Stimulated activated naive CD8-positive, alpha-beta T cell treated with anti-CD3 and anti-CD28 coated beads, Interleukin-15, Interleukin-2, amounts not matched to agents 100 ng/mL and 50 ng/mL, for 24 hours (primary cell): Measurements from ENCODE around the gene ACTG1.

Experiments
- H3K27ac Mint-ChIP-seq: one replicate; pipeline ENCODE4 v1.8.0; 2021; ENCODE audit warnings: mild to moderate bottlenecking, mixed read lengths
- H3K27me3 Mint-ChIP-seq: one replicate; pipeline ENCODE4 v1.8.0; 2021; ENCODE audit warnings: mixed read lengths
- H3K36me3 Mint-ChIP-seq: one replicate; pipeline ENCODE4 v1.8.0; 2021; ENCODE audit warnings: low read depth, mixed read lengths
- H3K4me1 Mint-ChIP-seq: one replicate; pipeline ENCODE4 v1.8.0; 2021; ENCODE audit warnings: low read depth, mixed read lengths
- H3K4me3 Mint-ChIP-seq: one replicate; pipeline ENCODE4 v1.8.0; 2021; ENCODE audit warnings: mild to moderate bottlenecking, mixed read lengths
- H3K9me3 Mint-ChIP-seq: one replicate; pipeline ENCODE4 v1.8.0; 2021; ENCODE audit warnings: mixed read lengths

The ACTG1 gene

GRCh38 chr17:81509207-81509971, 3.2 kb downstream of the ACTG1 start:
- no peaks in the 10 kb centered on the region for H3K9me3 Mint-ChIP-seq
- H3K27me3 Mint-ChIP-seq = no peaks in the 10 kb centered on the region
- peak overlapping the region; percentile 96 for H3K27ac Mint-ChIP-seq
- H3K4me3 Mint-ChIP-seq = peak overlapping the region; percentile 97
- peaks cover 25% of the 10 kb centered on the region for H3K4me1 Mint-ChIP-seq
- peaks cover 39% of the 10 kb centered on the region for H3K36me3 Mint-ChIP-seq

GRCh38 chr17:81508639-81509206, 3.9 kb downstream of the ACTG1 start:
- peaks cover 25% of the 10 kb centered on the region for H3K4me1 Mint-ChIP-seq
- H3K27me3 Mint-ChIP-seq = no peaks in the 10 kb centered on the region
- peaks cover 39% of the 10 kb centered on the region for H3K36me3 Mint-ChIP-seq
- peak overlapping the region; percentile 96 for H3K27ac Mint-ChIP-seq
- H3K4me3 Mint-ChIP-seq = peak overlapping the region; percentile 97
- H3K9me3 Mint-ChIP-seq = no peaks in the 10 kb centered on the region

- H3K27ac Mint-ChIP-seq = no peak overlapping the region
- H3K4me3 Mint-ChIP-seq = no peak overlapping the region
- H3K4me1 Mint-ChIP-seq = peaks cover 7% of the 10 kb centered on the region
- H3K27me3 Mint-ChIP-seq = no peaks in the 10 kb centered on the region
- H3K36me3 Mint-ChIP-seq = peaks cover 3% of the 10 kb centered on the region
- no peaks in the 10 kb centered on the region for H3K9me3 Mint-ChIP-seq
Measured at GRCh38 chr17:81503619-81504018, 9.0 kb downstream of the ACTG1 start.

- Mint-ChIP-seq H3K36me3 (no peaks in the 10 kb centered on the region), H3K4me1 (peaks cover under 1% of the 10 kb centered on the region), H3K9me3 (no peaks in the 10 kb centered on the region), H3K27ac (no peak overlapping the region), H3K27me3 (no peaks in the 10 kb centered on the region), H3K4me3 (no peak overlapping the region)
Measured at GRCh38 chr17:81502471-81503017, 10.1 kb downstream of the ACTG1 start.

- H3K36me3 Mint-ChIP-seq = no peaks in the 10 kb centered on the region
- no peaks in the 10 kb centered on the region for H3K9me3 Mint-ChIP-seq
- H3K4me3 Mint-ChIP-seq = no peak overlapping the region
- no peaks in the 10 kb centered on the region for H3K4me1 Mint-ChIP-seq
- no peak overlapping the region for H3K27ac Mint-ChIP-seq
- no peaks in the 10 kb centered on the region for H3K27me3 Mint-ChIP-seq
Measured at GRCh38 chr17:81500047-81500446, 12.6 kb downstream of the ACTG1 start.

GRCh38 chr17:81499601-81499970, 13.0 kb downstream of the ACTG1 start:
- H3K4me3 Mint-ChIP-seq = no peak overlapping the region
- no peaks in the 10 kb centered on the region for H3K9me3 Mint-ChIP-seq
- no peak overlapping the region for H3K27ac Mint-ChIP-seq
- no peaks in the 10 kb centered on the region for H3K36me3 Mint-ChIP-seq
- no peaks in the 10 kb centered on the region for H3K4me1 Mint-ChIP-seq
- no peaks in the 10 kb centered on the region for H3K27me3 Mint-ChIP-seq

- H3K27me3 Mint-ChIP-seq = no peaks in the 10 kb centered on the region
- H3K9me3 Mint-ChIP-seq = no peaks in the 10 kb centered on the region
- H3K4me3 Mint-ChIP-seq = no peak overlapping the region
- no peaks in the 10 kb centered on the region for H3K4me1 Mint-ChIP-seq
- H3K36me3 Mint-ChIP-seq = no peaks in the 10 kb centered on the region
- H3K27ac Mint-ChIP-seq = no peak overlapping the region
Measured at GRCh38 chr17:81498953-81499600, 13.5 kb downstream of the ACTG1 start.

- no peak overlapping the region for H3K27ac Mint-ChIP-seq
- no peaks in the 10 kb centered on the region for H3K36me3 Mint-ChIP-seq
- H3K4me3 Mint-ChIP-seq = no peak overlapping the region
- H3K4me1 Mint-ChIP-seq = no peaks in the 10 kb centered on the region
- no peaks in the 10 kb centered on the region for H3K9me3 Mint-ChIP-seq
- H3K27me3 Mint-ChIP-seq = no peaks in the 10 kb centered on the region
Measured at GRCh38 chr17:81494626-81495377, 17.8 kb downstream of the ACTG1 start.

GRCh38 chr17:81493198-81494038, 19.2 kb downstream of the ACTG1 start:
- no peaks in the 10 kb centered on the region for H3K4me1 Mint-ChIP-seq

GRCh38 chr17:81492706-81493105, 19.9 kb downstream of the ACTG1 start:
- Mint-ChIP-seq H3K4me3 (no peak overlapping the region), H3K36me3 (no peaks in the 10 kb centered on the region), H3K27me3 (no peaks in the 10 kb centered on the region), H3K9me3 (no peaks in the 10 kb centered on the region), H3K4me1 (no peaks in the 10 kb centered on the region), H3K27ac (no peak overlapping the region)

More at GRCh38 chr17:81493198-81494038, 19.2 kb downstream of the ACTG1 start:
- no peaks in the 10 kb centered on the region for H3K36me3 Mint-ChIP-seq
- H3K9me3 Mint-ChIP-seq = no peaks in the 10 kb centered on the region
- no peak overlapping the region for H3K27ac Mint-ChIP-seq
- no peaks in the 10 kb centered on the region for H3K27me3 Mint-ChIP-seq
- H3K4me3 Mint-ChIP-seq = no peak overlapping the region

- no peak overlapping the region for H3K4me3 Mint-ChIP-seq
- no peak overlapping the region for H3K27ac Mint-ChIP-seq
- H3K27me3 Mint-ChIP-seq = no peaks in the 10 kb centered on the region
- no peaks in the 10 kb centered on the region for H3K36me3 Mint-ChIP-seq
- H3K9me3 Mint-ChIP-seq = no peaks in the 10 kb centered on the region
- no peaks in the 10 kb centered on the region for H3K4me1 Mint-ChIP-seq
Measured at GRCh38 chr17:81492202-81492601, 20.4 kb downstream of the ACTG1 start.

GRCh38 chr17:81491761-81492160, 20.8 kb downstream of the ACTG1 start:
- no peaks in the 10 kb centered on the region for H3K27me3 Mint-ChIP-seq
- H3K9me3 Mint-ChIP-seq = no peaks in the 10 kb centered on the region
- H3K4me3 Mint-ChIP-seq = no peak overlapping the region
- H3K27ac Mint-ChIP-seq = no peak overlapping the region
- H3K4me1 Mint-ChIP-seq = no peaks in the 10 kb centered on the region
- no peaks in the 10 kb centered on the region for H3K36me3 Mint-ChIP-seq

- Mint-ChIP-seq H3K27me3 (peaks cover 2% of the 10 kb centered on the region), H3K36me3 (no peaks in the 10 kb centered on the region), H3K9me3 (no peaks in the 10 kb centered on the region), H3K4me3 (no peak overlapping the region), H3K27ac (no peak overlapping the region), H3K4me1 (peaks cover 6% of the 10 kb centered on the region)
Measured at GRCh38 chr17:81491181-81491581, 21.4 kb downstream of the ACTG1 start.
